HepG2 (cell line): Measurements from ENCODE around the gene TUBGCP6. TPM values are rescaled to one million over a fixed set of nuclear protein-coding genes. Genes with fewer than 3 reads are reported as not detected.

Experiments
- CBX2 ChIP-seq, 2 experiments: fragments of 200-600 bp in 1 of 2; sonication (generic); formaldehyde crosslinking in 1 of 2; IDR thresholded peaks; 2 replicates each; pipeline versions ENCODE4 v1.7.0 to v1.8.1; 2018 to 2022; ENCODE audit warnings: low read depth in 2 of 2, low read length in 1 of 2, mild to moderate bottlenecking in 1 of 2, missing genetic modification reagents in 1 of 2
- ETV6 ChIP-seq: sonication (generic); formaldehyde crosslinking; conservative IDR thresholded peaks from 2 replicates; pipeline ENCODE4 v1.4.0; 2020; ENCODE audit warnings: missing genetic modification reagents
- FLYWCH1 ChIP-seq: sonication (generic); formaldehyde crosslinking; IDR thresholded peaks from 2 replicates; pipeline ENCODE4 v1.8.1; 2023; ENCODE audit warnings: mild to moderate bottlenecking, missing genetic modification reagents
- HHEX ChIP-seq: IDR thresholded peaks from 2 replicates; pipeline ENCODE4 v1.6.1; 2016; ENCODE audit warnings: control low read depth
- HNRNPUL1 ChIP-seq: fragments of 200-400 bp; formaldehyde crosslinking; IDR thresholded peaks from 2 replicates; pipeline ENCODE4 v1.6.1; 2017; ENCODE audit warnings: low read depth, mild to moderate bottlenecking, low read length, moderate library complexity
- MBD4 ChIP-seq: IDR thresholded peaks from 2 replicates; pipeline ENCODE4 v1.6.1; 2012; ENCODE audit warnings: low read length, inconsistent platforms, borderline replicate concordance
- RFX5 ChIP-seq: IDR thresholded peaks from 2 replicates; pipeline ENCODE4 v1.6.1; 2011; ENCODE audit warnings: low read depth, low read length, improper control_type of control experiment
- SATB2 ChIP-seq: sonication (generic); formaldehyde crosslinking; IDR thresholded peaks from 2 replicates; pipeline ENCODE4 v1.5.0; 2020; ENCODE audit warnings: missing genetic modification reagents
- ZNF232 ChIP-seq: sonication (generic); formaldehyde crosslinking; IDR thresholded peaks from 2 replicates; pipeline ENCODE4 v1.4.0; 2020; ENCODE audit warnings: missing genetic modification reagents, borderline replicate concordance
- ZNF234 ChIP-seq: sonication (generic); formaldehyde crosslinking; conservative IDR thresholded peaks from 2 replicates; pipeline ENCODE4 v1.5.1; 2020; ENCODE audit warnings: mild to moderate bottlenecking, missing genetic modification reagents
- ZNF549 ChIP-seq: sonication (generic); formaldehyde crosslinking; IDR thresholded peaks from 2 replicates; pipeline ENCODE4 v1.5.0; 2020; ENCODE audit warnings: missing genetic modification reagents
- ZNF660 ChIP-seq: sonication (generic); formaldehyde crosslinking; IDR thresholded peaks from 2 replicates; pipeline ENCODE4 v1.5.1; 2020; ENCODE audit warnings: mild to moderate bottlenecking, low read depth, missing genetic modification reagents, borderline replicate concordance
- ZNF709 ChIP-seq: sonication (generic); formaldehyde crosslinking; IDR thresholded peaks from 2 replicates; pipeline ENCODE4 v1.5.0; 2020; ENCODE audit warnings: mild to moderate bottlenecking, missing genetic modification reagents
- ZSCAN25 ChIP-seq: sonication (generic); formaldehyde crosslinking; IDR thresholded peaks from 2 replicates; pipeline ENCODE4 v1.8.0; 2022; ENCODE audit warnings: mild to moderate bottlenecking, missing genetic modification reagents
- polyA plus RNA-seq, 8 experiments: library from polyadenylated mRNA; depleted of rRNA in 3 of 8; stranded (reverse) in 7 of 8; unstranded in 1 of 8; fragments of >200 nt; fragmentation: Illumina TruSeq in 4 of 8; extraction: Trizol in 4 of 8; gene quantifications; 2 replicates each; pipeline versions ENCODE4 v1.2.1 to v1.2.3, GENCODE V29; 2011 to 2016; ENCODE audit warnings: low read depth in 4 of 8, missing spikeins in 1 of 8, mixed read lengths in 1 of 8; ENCODE audit not compliant: insufficient read depth in 1 of 8
- total RNA-seq, 5 experiments: library from RNA; depleted of rRNA; stranded (reverse); fragments of >200 nt; fragmentation: Illumina TruSeq; extraction: Trizol; gene quantifications; 2 replicates each; pipeline ENCODE4 v1.2.3, GENCODE V29; 2016; ENCODE audit warnings: low read depth in 1 of 5
- TF ChIP-seq, protein P1 (sequence below), 2 experiments: fragments of 450-650 bp in 1 of 2; sonication (generic) in 1 of 2; formaldehyde crosslinking in 1 of 2; IDR thresholded peaks; 2 replicates each; pipeline versions ENCODE4 v1.6.1 to v1.8.0; 2016 to 2022; ENCODE audit warnings: antibody characterized with exemption in 1 of 2, mild to moderate bottlenecking in 1 of 2, missing genetic modification reagents in 1 of 2
- TF ChIP-seq, protein P2 (sequence below): IDR thresholded peaks from 2 replicates; pipeline ENCODE4 v1.6.1; 2018; ENCODE audit warnings: missing genetic modification reagents, mild to moderate bottlenecking, missing compliant biosample characterization
- TF ChIP-seq, protein P3 (sequence below): sonication (generic); formaldehyde crosslinking; IDR thresholded peaks from 2 replicates; pipeline ENCODE4 v1.4.0; 2020; ENCODE audit warnings: missing genetic modification reagents

TUBGCP6 gene
- total and polyA plus RNA-seq, 2 of the 13 experiments (the other 11 are each of a cell fraction or from before 2014, with no cell fraction given): 14.6 to 15.7 TPM

DNA sequence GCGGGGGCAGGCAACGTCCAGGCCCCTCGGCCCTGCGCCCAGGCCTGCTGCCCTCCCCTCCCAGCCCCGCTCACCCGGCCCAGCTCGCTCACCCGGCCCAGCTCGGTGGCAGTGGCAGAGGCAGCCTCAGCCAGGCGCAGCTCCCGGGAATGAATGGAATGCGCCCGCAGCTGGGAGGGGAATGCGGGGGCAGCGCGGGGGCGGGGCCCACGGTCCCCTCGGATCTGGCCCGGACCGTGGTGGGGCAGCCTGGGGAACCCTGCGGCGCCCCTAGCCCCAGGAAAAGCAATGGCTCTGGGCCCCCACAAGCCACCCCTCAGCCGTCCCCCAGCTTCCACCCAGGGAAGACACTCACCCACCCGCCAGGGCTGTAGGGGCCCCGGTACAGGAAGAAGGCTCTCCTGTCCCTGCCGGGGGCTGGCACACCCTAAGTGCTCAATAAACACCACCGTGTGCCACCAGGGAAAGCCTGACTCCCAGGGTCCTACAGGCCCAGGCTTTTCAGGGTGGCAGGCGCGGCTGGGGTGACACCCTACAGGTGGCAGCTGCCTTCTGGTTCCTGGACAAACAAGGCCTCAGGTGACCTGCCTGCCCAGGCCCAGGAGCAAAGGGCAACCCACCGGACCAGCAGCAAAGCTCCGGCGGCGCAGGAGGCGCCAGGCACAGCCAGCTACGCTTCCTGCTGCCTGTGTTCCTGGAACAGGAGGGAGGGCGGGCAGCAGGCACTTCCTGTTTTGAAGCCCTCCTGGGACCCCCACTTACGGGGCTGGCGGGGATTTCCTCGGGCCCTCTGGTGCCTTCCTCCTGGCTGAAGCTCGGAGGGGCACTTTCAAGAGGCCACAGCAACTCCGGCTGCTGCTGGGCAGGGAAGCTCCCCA lies 48.9 kb upstream of the TUBGCP6 start (continued):
- TF ChIP-seq, protein P1, sequence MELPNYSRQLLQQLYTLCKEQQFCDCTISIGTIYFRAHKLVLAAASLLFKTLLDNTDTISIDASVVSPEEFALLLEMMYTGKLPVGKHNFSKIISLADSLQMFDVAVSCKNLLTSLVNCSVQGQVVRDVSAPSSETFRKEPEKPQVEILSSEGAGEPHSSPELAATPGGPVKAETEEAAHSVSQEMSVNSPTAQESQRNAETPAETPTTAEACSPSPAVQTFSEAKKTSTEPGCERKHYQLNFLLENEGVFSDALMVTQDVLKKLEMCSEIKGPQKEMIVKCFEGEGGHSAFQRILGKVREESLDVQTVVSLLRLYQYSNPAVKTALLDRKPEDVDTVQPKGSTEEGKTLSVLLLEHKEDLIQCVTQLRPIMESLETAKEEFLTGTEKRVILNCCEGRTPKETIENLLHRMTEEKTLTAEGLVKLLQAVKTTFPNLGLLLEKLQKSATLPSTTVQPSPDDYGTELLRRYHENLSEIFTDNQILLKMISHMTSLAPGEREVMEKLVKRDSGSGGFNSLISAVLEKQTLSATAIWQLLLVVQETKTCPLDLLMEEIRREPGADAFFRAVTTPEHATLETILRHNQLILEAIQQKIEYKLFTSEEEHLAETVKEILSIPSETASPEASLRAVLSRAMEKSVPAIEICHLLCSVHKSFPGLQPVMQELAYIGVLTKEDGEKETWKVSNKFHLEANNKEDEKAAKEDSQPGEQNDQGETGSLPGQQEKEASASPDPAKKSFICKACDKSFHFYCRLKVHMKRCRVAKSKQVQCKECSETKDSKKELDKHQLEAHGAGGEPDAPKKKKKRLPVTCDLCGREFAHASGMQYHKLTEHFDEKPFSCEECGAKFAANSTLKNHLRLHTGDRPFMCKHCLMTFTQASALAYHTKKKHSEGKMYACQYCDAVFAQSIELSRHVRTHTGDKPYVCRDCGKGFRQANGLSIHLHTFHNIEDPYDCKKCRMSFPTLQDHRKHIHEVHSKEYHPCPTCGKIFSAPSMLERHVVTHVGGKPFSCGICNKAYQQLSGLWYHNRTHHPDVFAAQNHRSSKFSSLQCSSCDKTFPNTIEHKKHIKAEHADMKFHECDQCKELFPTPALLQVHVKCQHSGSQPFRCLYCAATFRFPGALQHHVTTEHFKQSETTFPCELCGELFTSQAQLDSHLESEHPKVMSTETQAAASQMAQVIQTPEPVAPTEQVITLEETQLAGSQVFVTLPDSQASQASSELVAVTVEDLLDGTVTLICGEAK (IDR thresholded peaks at IDR 0.05): no peak
- TF ChIP-seq, protein P1 (CRISPR knock-in tag; IDR thresholded peaks at IDR 0.05): no peak; the same call in 1 of the 2 replicates
- TF ChIP-seq RFX5 (no peak), ZNF232 (CRISPR knock-in tag) (0 out of 2 replicates have a peak, but pooled peaks have one; percentile 55), CBX2 (IDR thresholded peaks at IDR 0.05; ENCODE audit: low read depth, low read length) (no peak), CBX2 (CRISPR knock-in tag; IDR thresholded peaks at IDR 0.05; ENCODE audit: low read depth) (no peak), MBD4 (no peak), ZNF549 (CRISPR knock-in tag) (peak; percentile 94), ZNF709 (peak; percentile 64; the same call in 1 of the 2 replicates), FLYWCH1 (CRISPR knock-in tag) (peak; percentile 69; the same call in 1 of the 2 replicates), ETV6 (CRISPR knock-in tag) (peak; percentile 68; the same call in 1 of the 2 replicates), ZNF234 (CRISPR knock-in tag) (no peak), ZNF660 (CRISPR knock-in tag) (no peak), ZSCAN25 (peak; percentile 61), SATB2 (CRISPR knock-in tag) (no peak), HNRNPUL1 (no peak), HHEX (CRISPR knock-in tag) (no peak)
- TF ChIP-seq, protein P2, sequence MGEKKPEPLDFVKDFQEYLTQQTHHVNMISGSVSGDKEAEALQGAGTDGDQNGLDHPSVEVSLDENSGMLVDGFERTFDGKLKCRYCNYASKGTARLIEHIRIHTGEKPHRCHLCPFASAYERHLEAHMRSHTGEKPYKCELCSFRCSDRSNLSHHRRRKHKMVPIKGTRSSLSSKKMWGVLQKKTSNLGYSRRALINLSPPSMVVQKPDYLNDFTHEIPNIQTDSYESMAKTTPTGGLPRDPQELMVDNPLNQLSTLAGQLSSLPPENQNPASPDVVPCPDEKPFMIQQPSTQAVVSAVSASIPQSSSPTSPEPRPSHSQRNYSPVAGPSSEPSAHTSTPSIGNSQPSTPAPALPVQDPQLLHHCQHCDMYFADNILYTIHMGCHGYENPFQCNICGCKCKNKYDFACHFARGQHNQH (CRISPR knock-in tag): peak; percentile 87
- TF ChIP-seq, protein P3, sequence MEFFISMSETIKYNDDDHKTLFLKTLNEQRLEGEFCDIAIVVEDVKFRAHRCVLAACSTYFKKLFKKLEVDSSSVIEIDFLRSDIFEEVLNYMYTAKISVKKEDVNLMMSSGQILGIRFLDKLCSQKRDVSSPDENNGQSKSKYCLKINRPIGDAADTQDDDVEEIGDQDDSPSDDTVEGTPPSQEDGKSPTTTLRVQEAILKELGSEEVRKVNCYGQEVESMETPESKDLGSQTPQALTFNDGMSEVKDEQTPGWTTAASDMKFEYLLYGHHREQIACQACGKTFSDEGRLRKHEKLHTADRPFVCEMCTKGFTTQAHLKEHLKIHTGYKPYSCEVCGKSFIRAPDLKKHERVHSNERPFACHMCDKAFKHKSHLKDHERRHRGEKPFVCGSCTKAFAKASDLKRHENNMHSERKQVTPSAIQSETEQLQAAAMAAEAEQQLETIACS (CRISPR knock-in tag): 0 out of 2 replicates have a peak, but pooled peaks have one; percentile 34
